Measurements from ENCODE around the gene PAK5. TPM values are rescaled to one million over a fixed set of nuclear protein-coding genes. Genes with fewer than 3 reads are reported as not detected.

PAK5 gene
- total RNA-seq = not detected

DNA sequence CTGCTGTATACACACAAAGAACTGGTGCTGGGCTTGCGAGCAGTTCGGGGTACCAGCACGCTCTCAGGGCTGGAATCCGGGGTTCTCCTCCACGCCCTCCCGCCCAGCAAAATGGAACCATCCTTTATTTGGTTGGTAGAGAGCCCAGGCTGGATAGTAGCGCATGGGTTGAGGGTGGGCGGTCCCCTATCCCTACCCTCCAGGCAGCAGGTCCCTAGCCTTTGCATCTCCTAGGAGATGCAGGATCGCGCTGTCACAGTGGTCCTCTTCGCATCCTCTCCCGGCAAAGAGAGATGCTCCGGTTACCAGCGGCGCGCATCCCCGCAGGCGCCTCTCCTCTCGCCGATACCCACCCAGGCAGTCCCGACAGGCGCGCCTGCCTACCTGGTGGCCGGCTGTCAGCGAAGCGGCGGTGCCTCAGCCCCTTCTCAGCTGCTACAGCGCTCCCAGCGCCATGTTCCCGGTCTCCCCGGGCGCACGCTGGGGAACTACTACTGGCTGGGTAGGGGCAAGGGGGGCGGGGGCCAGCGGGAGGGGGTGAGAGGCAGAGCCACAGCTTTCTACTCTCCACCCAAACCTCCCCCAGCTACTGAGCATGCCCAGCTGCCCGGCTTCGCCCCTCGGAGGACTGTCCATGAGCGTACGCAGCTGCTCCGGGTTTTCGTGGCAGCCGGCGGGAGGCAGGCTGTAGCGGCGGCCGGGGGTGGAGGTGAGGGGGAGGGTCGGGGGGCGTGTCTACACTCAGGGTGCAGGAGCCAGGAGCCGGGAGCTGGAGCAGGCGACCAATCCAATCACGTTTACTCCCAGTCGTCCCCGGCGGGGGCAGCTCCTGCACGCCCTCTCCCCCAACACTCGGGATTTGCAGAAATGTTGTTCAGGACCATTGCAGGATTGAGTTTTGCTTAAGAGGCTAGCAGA is at the start of gene PAK5:
Gene PAK5, minus strand, starts transcription at position 699 of the 918 bp plus-strand sequence. CDS start 194,748 bp downstream, outside the sequence.
- CTCF ChIA-PET = no interaction called here
- POLR2A ChIA-PET = no interaction called here

DNA sequence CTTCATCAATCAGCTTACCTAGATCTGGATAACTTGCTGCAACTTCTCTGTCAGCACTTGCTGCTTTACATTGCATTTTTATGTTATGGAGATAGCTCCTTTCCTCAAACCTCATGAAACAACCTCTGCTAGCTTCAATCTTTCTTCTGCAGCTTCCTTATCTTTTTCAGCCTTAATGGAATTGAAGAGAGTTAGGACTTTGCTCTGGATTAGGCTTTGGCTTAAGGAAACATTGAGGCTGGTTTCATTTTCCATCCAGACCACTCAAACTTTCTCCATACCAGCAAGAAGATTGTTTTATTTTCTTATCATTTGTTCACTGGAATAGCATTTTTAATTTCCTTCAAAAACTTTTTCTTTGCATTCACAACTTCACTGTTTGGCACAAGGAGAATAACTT is 48.8 kb upstream of the PAK5 start:
- CTCF ChIA-PET = interaction anchor here (0.6 to 1.0 kb wide), 2 partner anchors 16 to 56 kb away, joined by 3 to 4 read pairs; no protein-coding TSS in a partner anchor

DNA sequence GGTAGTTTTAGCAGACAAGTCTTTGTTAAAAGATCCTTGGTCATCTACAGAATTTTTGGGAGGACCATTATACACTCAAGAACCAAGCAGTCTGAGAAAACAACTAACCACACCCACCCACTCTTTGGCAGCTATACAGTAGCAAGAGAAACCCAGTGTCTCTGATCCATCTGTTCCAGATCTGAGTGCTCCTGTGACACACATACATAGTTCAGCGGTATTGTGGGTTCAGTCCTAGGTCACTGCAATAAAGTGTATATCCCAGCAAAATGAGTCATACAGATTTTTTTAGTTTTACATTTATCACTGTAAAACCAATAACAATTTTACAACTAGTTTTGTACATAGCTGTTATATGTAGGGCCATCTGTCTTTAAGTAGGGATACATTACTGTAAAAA is 47.4 kb upstream of the PAK5 start:
- CTCF ChIA-PET = no interaction called here
- POLR2A ChIA-PET = no interaction called here

More for the DNA sequence above, 48.8 kb upstream of the PAK5 start:
- POLR2A ChIA-PET = no interaction called here

DNA sequence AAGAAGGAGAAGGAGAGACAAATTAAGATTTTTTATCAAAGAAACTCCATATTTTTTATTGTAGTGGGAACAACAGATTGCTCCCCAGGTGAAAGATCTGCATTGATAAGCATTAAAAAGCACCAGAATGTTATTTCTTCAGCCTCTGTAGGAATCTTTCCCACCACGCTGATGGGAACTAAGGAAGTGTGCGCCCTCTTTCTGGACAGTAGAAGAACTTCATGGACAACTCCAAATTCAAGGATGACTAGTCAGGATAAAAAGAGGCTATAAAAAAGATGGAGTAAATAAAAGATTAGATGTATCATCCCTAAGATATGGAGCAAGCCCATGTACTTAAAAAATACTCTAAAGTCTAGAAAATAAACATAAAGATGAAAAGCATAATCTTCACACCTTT is 45.8 kb upstream of the PAK5 start:
- POLR2A ChIA-PET = no interaction called here

DNA sequence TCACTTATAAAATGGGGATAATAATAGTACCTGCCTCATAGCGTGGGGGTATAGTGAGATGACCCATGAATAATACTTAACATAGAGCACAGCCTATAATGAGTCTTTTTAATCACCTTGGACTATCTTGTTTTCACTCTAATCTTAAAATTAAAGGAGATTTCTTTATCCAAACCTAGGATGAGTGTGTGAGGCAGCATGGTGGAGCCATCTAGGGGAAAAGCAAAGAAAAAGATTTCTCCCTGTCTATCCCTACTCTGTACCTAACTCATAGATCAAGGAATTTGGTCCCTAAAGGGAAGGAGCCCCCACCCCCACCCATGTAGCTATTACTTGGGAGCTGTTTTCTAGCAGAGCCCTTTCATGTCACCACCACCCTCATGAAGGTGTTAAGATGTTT is 45.2 kb upstream of the PAK5 start:
- ChIA-PET POLR2A (no interaction called here), CTCF (no interaction called here)

More for the DNA sequence above, 45.8 kb upstream of the PAK5 start:
- CTCF ChIA-PET = no interaction called here

DNA sequence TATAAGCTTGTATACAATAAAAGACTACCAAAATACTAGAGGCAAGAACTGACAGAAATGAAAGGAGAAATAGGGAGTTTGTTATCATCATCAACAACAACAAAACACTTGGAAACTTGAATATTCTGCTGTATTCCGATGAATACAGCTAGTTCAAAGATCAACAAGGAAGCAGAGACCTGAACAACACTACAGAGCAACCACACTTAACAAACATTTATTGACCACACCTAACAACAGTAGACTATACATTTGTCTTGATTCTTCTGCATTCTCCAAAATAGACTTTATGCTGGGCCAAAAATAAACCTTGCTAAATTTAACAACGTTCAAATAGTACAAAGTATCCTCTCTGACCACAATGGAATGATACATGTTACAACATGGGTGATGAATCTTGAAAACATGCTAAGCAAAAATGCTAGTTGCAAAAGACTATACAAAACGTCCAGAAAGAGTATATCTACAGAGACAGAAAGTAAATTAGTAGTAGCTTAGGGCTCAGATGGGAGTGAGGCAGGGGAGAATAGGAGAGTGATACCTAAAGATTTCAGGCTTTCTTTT is 39.1 kb upstream of the PAK5 start:
- ChIA-PET CTCF (no interaction called here), POLR2A (no interaction called here)

DNA sequence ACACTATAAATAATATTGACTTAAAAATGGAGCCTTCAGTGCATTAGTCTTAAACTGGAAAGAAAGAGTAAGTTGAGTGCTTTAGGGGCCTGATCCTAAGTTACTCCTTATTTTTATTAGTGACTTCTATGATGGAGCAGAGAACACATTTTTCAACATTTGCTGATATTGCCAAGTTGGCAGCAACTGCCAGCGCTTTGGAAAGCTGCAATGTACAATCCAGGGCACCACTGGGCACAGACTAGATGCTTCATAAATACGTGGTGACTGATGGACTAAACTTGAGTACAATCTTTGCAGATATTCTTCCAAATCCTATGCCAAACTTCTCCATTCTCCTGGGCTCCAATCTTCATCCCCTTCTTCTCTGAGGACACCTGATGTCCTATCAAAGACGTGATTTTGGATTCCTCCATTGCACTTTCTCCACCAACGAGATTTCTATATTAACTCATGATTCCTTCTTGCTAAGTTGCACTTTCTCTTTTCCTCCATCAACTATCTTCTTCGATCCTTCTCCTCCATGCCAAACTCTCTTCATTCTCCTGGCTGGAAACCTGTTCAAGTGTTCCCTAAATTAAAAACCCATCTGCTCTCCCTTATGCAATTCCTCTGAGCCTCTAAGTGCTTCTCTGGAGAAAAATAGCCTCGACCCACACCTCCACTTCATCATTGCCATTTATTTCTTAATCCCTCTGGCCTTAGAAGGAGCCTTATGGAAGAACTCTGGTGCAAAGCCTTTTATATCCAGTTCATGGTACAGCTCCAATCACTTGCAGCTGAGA is 28.5 kb upstream of the PAK5 start:
- ChIA-PET POLR2A (no interaction called here), CTCF (no interaction called here)

DNA sequence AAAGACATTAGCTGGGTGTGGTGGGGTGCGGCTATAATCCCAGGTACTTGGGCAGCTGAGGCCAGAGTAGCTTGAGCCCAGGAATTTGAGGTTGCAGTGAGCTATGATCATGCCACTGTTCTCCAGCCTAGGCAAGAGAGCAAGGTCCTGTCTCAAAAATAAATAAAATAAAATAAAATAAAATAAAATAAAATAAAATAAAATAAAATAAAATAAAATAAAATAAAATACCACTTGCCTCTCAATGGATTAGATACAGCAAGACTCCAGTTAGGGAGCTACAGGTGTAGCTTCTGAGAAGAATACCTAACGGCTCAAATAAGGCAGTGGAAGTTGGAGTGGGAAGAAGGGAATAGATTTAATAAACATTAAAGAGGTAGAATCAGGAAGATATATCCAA is 13.7 kb upstream of the PAK5 start:
- ChIA-PET CTCF (no interaction called here), POLR2A (no interaction called here)

DNA sequence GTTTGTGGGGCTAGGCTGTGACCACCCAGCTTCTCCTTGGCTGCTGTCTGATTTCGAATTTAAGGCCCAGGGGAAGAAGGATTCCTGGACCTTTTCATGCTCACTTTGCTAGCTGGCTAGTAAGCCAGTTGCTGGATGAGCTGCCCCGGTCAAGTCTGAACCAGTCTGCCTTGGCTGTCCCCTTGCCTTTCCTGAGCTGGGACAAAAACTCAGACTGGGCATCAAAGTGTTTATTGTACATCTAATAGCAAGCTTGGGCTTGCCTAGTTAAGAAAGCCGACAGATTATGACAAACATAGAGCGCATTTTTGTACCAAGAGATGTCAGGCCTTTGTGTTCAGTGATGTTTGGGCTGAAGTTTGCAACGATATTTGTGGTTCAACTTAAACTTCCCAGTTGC is 750 bp upstream of the PAK5 start:
- ChIA-PET CTCF (no interaction called here), POLR2A (no interaction called here)

DNA sequence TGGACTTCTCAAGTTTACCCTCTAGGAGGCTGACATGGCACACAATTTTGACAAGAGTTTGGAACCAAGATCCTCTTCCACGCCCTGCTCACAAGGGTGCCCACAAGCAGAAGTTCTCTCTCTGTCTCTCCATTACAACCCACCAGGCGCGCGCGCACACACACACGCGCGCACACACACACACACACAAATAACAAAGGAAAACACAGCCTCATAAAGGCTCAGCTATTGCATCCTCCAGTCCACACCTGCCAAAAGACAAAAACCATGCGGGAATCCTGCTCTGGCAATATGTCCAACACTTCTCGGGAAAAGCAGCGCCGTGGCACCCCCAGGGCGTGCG is 870 bp downstream of the PAK5 start:
- ChIA-PET CTCF (no interaction called here), POLR2A (no interaction called here)

DNA sequence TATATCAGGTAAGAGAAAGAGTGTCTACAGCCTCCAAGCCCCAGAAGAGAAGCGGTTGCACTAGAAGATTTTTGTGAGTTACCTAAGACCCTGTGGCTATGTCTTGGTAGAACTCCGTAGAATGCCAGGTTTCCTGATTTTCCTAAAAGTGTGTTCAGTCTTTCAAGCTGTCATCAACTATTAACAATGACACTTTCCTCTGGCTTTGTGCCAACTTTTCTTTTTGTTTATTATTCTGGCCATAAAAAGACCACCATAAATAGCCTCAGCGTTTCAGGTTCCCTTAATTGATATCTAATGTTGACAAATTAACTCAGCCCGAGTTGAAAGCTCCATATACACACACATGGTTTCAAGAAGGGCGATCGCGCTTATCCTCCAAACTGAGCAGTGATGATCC is 1.2 kb downstream of the PAK5 start:
- ChIA-PET POLR2A (no interaction called here), CTCF (no interaction called here)

DNA sequence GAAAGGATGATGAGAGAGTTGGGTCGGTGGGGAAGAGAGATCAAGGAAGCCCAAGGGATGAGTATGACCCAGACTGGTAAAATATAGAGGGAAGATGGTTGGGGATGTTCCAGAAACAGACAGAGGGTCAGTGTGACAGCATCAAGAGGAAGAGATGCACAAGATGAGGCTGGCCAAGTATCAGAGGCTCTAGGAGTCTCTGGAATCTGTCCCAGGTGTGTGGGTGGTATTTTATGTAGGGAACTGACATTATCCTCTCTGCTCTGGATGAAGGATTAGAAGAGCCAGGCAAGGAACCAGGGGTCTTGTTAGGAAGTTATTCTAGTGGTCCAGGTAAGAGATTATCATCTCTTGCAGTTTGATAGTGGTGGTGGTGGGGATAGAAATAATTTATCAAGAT is 3.6 kb downstream of the PAK5 start:
- CTCF ChIA-PET = no interaction called here

DNA sequence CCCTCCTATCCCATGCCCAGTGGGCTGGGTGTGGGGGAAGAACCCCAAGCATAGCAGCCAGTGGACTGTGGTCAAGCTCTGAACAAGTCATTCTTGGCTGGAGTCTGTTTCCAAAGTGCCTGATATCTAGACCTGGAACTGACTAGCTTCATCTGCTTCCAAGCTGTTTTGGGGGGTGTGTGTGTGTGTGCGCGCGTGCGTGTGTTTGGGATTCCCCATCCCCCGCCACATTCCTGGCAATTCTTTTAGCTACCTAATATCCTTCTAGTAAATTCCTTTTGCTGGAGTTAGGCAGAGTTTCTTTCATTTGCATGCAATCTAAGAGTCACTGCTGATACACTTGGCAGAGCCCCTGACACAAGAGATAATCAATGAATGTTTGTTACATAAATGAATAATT is 7.8 kb downstream of the PAK5 start:
- ChIA-PET CTCF (no interaction called here), POLR2A (no interaction called here)

More for the DNA sequence above, 3.6 kb downstream of the PAK5 start:
- POLR2A ChIA-PET = no interaction called here

DNA sequence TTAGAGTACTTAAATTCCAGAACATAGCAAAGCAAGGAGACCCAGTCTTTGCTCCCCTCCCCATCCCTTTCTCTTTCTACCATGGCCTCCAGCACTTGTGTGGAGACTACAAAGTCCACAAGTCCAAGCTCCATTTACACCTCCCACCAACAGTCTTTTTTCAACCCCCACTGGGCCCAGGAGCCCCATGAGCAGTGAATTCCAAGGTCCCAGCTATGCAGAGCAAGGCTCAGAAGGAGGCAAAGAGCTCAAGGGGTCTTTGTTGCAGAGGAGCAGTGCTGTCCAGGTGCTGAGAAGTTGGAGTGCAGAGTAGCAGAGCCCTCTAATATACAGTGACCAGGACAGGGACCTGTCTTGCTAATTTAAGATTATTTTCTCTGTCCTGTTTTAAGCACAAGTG is 9.0 kb downstream of the PAK5 start:
- CTCF ChIA-PET = no interaction called here

DNA sequence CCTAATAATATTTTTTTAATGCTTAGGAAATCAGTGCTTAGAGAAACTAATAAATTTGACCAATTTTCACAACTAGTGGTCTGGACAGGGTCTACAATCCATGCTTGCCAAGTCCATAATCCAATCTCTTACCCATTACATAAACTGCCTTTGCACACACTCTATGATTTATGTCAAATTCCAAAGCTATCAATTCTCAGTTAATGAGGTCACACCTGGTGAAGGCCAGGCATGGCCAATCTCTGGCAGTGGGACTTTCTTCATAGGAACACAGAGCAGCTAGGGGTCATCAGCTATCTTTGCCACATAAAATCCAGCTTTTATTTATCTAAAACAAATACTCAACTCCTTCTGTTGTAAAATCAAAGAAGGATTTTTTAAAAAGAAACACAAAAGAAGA is 21.2 kb downstream of the PAK5 start:
- CTCF ChIA-PET = no interaction called here

More for the DNA sequence above, 9.0 kb downstream of the PAK5 start:
- POLR2A ChIA-PET = no interaction called here

DNA sequence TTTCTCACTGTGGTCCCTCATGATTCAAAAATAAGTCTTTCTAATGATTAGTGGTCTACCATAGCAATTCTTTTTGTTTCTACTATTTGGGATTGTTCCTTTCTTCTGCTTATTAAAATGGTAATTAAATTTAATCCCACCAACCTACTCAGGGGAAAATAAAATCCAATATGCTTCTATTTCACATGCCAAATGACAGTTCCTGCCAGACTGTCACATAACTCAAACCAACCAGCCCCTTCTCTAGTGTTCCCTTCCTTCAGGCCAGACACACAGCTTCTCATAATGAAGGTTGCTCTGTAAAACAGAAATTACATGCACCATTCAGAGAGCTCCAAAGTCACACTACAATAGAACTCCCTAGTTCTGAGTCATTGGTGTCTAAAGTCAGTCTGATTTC is 23.2 kb downstream of the PAK5 start:
- POLR2A ChIA-PET = no interaction called here

More for the DNA sequence above, 21.2 kb downstream of the PAK5 start:
- POLR2A ChIA-PET = no interaction called here

DNA sequence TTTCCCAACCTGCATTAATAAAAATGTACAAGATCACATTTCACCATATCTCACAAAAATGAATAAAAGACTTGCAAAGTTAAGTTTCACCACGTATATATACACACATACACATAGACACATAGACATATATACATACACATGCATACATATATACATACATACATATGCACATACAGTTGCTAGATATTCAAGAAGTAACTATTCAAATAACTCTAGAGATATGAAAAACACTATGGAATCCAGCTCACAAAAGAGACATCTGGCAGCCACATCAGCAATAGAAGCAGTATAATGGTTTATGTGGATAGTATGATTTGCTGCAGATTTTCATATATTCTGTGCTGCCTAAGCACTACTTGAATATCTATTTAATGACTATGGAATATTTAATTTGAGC is 28.1 kb downstream of the PAK5 start:
- CTCF ChIA-PET = no interaction called here
- POLR2A ChIA-PET = no interaction called here

More for the DNA sequence above, 23.2 kb downstream of the PAK5 start:
- CTCF ChIA-PET = no interaction called here

DNA sequence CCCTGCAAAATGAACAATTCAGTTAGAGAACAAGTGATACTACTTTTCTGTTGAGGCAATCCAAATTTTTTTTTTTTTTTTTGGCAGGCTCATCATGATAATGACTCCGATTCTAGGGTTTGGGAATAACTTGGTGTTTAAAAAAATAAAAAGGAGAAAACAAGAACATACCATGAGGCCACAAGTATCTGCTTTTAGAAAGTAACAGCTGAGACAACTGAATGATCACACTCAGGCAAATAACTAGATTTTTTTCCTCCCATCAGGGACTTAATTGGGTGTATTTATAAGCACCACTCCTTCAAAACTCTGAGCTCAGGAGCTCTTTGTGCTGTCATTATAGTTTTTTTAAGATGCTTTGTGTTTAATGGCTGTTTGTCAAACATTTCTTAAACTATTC is 29.6 kb downstream of the PAK5 start:
- ChIA-PET CTCF (no interaction called here), POLR2A (no interaction called here)

DNA sequence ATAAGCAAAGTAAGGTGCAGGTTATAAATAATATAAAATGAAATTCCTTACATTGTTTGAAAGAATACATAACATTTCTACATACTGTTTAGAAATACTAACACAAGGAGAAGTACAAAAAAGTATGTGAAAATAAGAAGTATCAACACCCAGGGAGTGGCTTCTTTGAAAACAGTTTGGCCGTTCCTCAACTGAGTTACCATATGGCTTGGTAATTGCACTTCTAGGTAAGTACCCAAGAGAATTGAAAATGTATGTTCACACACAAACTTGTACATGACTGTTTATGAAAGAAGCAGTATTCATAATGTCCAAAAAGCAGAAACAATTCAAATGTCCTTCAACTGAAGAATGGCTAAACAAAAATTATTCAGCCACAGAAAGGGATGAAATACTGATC is 30.7 kb downstream of the PAK5 start:
- POLR2A ChIA-PET = no interaction called here
- CTCF ChIA-PET = no interaction called here

DNA sequence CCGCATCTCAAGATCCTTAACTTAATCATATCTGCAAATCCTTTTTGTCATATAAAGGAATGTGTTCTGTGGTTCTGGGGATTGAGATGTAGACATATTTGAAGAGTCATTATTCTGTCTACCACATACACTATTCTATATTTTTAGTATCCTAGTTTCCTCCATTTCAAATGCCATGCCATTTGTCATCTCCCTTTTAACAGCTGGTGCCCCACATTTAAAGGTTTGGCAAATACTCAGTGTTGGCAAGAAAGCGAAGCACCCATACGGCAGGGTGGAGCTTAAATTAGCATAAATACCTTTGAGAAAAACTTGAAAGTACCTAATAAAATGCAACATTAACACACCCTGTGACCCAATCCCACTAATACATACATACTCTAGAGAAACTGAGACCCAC is 31.7 kb downstream of the PAK5 start:
- ChIA-PET CTCF (no interaction called here), POLR2A (no interaction called here)

DNA sequence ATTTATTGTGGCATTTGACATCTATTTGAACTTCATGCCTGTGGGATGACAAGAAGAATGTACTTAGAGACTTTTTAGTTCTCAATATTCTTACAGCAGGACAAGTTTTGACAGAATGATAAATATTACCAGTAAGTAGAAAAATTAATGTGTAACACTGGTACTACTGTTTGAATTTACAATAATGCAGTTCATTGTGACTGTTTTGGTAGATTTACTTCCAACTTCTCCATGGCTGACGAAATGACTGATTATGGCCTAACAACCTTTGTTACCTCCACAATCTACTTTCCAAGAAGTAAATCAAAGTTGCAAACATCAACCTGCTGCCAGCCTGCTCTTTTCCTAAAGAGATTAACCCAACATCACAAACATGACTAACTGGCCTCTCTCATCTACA is 38.5 kb downstream of the PAK5 start:
- CTCF ChIA-PET = no interaction called here
- POLR2A ChIA-PET = no interaction called here

Data from activated CD8-positive, alpha-beta memory T cell treated with anti-CD3 and anti-CD28 coated beads for 36 hours (primary cell).